A549 (cell line): ENCODE data around the gene ATL1. TPM values are rescaled to one million over a fixed set of nuclear protein-coding genes. Genes with fewer than 3 reads are reported as not detected.

Experiments
- ATAC-seq, 2 experiments: fragments of 200-7000 bp in 1 of 2; fragments of >200 bp in 1 of 2; cut with Nextera tagmentation in 1 of 2; cut with Tn5 transposase in 1 of 2; 3 replicates each; pipeline versions ENCODE4 v1.8.0 to v1.9.1; 2018 to 2020; ENCODE audit warnings: mild to moderate bottlenecking in 1 of 2, moderate library complexity in 1 of 2
- CTCF ChIA-PET: fragments of 300-600 bp; sonication (Branson Sonifier 250); formaldehyde crosslinking; extraction: SDS; loops from one replicate; lab custom pipeline; 2021; ENCODE audit warnings: antibody characterized with exemption, inconsistent platforms; lab: Yijun Ruan, JAX
- POLR2A ChIA-PET: fragments of 350-600 bp; formaldehyde crosslinking; extraction: SDS; loops from one replicate; lab custom pipeline; 2021; ENCODE audit warnings: antibody characterized with exemption, inconsistent platforms; lab: Yijun Ruan, JAX
- DNase-seq, 2 experiments: peaks; one replicate each; pipeline versions ENCODE4 v3.0.0 to v3.0.0-alpha.2; 2011 to 2016; ENCODE audit warnings: low read depth in 1 of 2, low spot score in 1 of 2
- FAIRE-seq: peaks from 2 replicates; lab custom pipeline; 2011; peaks lifted over from hg19 to GRCh38; lab: Jason Lieb, UNC
- H3K27ac ChIP-seq, 2 experiments: fragments of >200 bp; sonication (Bioruptor Twin); formaldehyde crosslinking; 3 replicates each; pipeline ENCODE4 v1.5.1; 2016 to 2017
- H3K4me1 ChIP-seq: fragments of >200 bp; sonication (Bioruptor Twin); formaldehyde crosslinking; 3 replicates; pipeline ENCODE4 v1.6.1; 2016
- H3K4me2 ChIP-seq: fragments of >200 bp; sonication (Bioruptor Twin); formaldehyde crosslinking; 3 replicates; pipeline ENCODE4 v1.6.1; 2016
- H3K4me3 ChIP-seq: fragments of >200 bp; sonication (Bioruptor Twin); formaldehyde crosslinking; 3 replicates; pipeline ENCODE4 v1.5.1; 2016
- H3K9me3 ChIP-seq: fragments of >200 bp; sonication (Bioruptor Twin); formaldehyde crosslinking; 3 replicates; pipeline ENCODE4 v1.6.1; 2016
- CBX2 ChIP-seq: fragments of 200-600 bp; sonication (generic); IDR thresholded peaks from 2 replicates; pipeline ENCODE4 v1.6.1; 2016; ENCODE audit warnings: low read depth, mild to moderate bottlenecking, borderline replicate concordance
- CEBPB ChIP-seq, 2 experiments: fragments of >200 bp in 1 of 2; sonication (Bioruptor Twin) in 1 of 2; formaldehyde crosslinking in 1 of 2; IDR thresholded peaks; 2 replicates each; pipeline ENCODE4 v1.6.1; 2012 to 2016
- CHD2 ChIP-seq: fragments of 150-350 bp; IDR thresholded peaks from 2 replicates; pipeline ENCODE4 v1.6.1; 2014; ENCODE audit warnings: low read length; ENCODE audit not compliant: partially characterized antibody
- EP300 ChIP-seq, 2 experiments: fragments of >200 bp; sonication (Bioruptor Twin); formaldehyde crosslinking; IDR thresholded peaks; 2 replicates in 1 of 2; 3 replicates in 1 of 2; pipeline ENCODE4 v1.6.1; 2016 to 2017
- FOXS1 ChIP-seq: fragments of 250-450 bp; sonication (Bioruptor Pico); IDR thresholded peaks from 2 replicates; pipeline ENCODE4 v1.5.0; 2020; ENCODE audit warnings: mild to moderate bottlenecking, moderate library complexity
- GATA3 ChIP-seq: IDR thresholded peaks from 2 replicates; pipeline ENCODE4 v1.6.1; 2012; ENCODE audit warnings: borderline replicate concordance
- HDAC2 ChIP-seq: fragments of 200-600 bp; sonication (generic); IDR thresholded peaks from 2 replicates; pipeline ENCODE4 v1.6.1; 2016
- HOXA7 ChIP-seq: fragments of 250-450 bp; sonication (Bioruptor Pico); IDR thresholded peaks from 2 replicates; pipeline ENCODE4 v1.5.0; 2020; ENCODE audit warnings: mild to moderate bottlenecking, moderate library complexity
- JUN ChIP-seq, 2 experiments: fragments of >200 bp; sonication (Bioruptor Twin); formaldehyde crosslinking; IDR thresholded peaks; 2 replicates in 1 of 2; 3 replicates in 1 of 2; pipeline ENCODE4 v1.6.1; 2016 to 2017
- JUNB ChIP-seq: fragments of >200 bp; sonication (Bioruptor Twin); formaldehyde crosslinking; IDR thresholded peaks from 2 replicates; pipeline ENCODE4 v1.6.1; 2016
- MAFK ChIP-seq: fragments of 450-650 bp; IDR thresholded peaks from 2 replicates; pipeline ENCODE4 v1.6.1; 2014; ENCODE audit not compliant: partially characterized antibody
- NR3C1 ChIP-seq: fragments of >200 bp; sonication (Bioruptor Twin); formaldehyde crosslinking; IDR thresholded peaks from 3 replicates; pipeline ENCODE4 v1.6.1; 2017
- POLR2A ChIP-seq: IDR thresholded peaks from 2 replicates; pipeline ENCODE4 v1.6.1; 2012; ENCODE audit warnings: mild to moderate bottlenecking, low read length
- RAD21 ChIP-seq, 2 experiments: fragments of >200 bp in 1 of 2; sonication (Bioruptor Twin) in 1 of 2; formaldehyde crosslinking in 1 of 2; IDR thresholded peaks in 1 of 2; conservative IDR thresholded peaks in 1 of 2; 2 replicates in 1 of 2; 3 replicates in 1 of 2; pipeline ENCODE4 v1.6.1; 2012 to 2018; ENCODE audit warnings: inconsistent platforms in 1 of 2
- SREBF2 ChIP-seq: fragments of 450-650 bp; IDR thresholded peaks from 2 replicates; pipeline ENCODE4 v1.6.1; 2014; ENCODE audit warnings: mild to moderate bottlenecking, moderate library complexity
- TFCP2L1 ChIP-seq: fragments of 250-450 bp; sonication (Bioruptor Pico); IDR thresholded peaks from 2 replicates; pipeline ENCODE4 v1.5.0; 2021; ENCODE audit warnings: mild to moderate bottlenecking
- TP53 ChIP-seq: fragments of 250-450 bp; sonication (Bioruptor Pico); IDR thresholded peaks from 2 replicates; pipeline ENCODE4 v1.5.0; 2021; ENCODE audit warnings: mild to moderate bottlenecking, moderate library complexity
- ZFP36 ChIP-seq: fragments of 450-650 bp; IDR thresholded peaks from 2 replicates; pipeline ENCODE4 v1.6.1; 2014; ENCODE audit warnings: borderline replicate concordance; ENCODE audit not compliant: partially characterized antibody
- ZNF302 ChIP-seq: fragments of 250-450 bp; sonication (Bioruptor Pico); IDR thresholded peaks from 2 replicates; pipeline ENCODE4 v1.9.0; 2021; ENCODE audit warnings: inconsistent platforms, mild to moderate bottlenecking, moderate library complexity
- WGBS: methylation state at CpG from one replicate; pipeline ENCODE4 v1.1.6; 2017; ENCODE audit errors: missing lambda C conversion rate; 5-methylcytosine and 5-hydroxymethylcytosine counted together
- polyA minus RNA-seq: library from RNA; depleted of rRNA, polyadenylated mRNA; stranded (reverse); fragments of >200 nt; gene quantifications from 2 replicates; pipeline ENCODE4 v1.2.3, GENCODE V29; 2011; rRNA and poly(A)+ RNA removed
- polyA plus RNA-seq, 4 experiments: library from polyadenylated mRNA; depleted of rRNA in 3 of 4; stranded (reverse); fragments of >200 nt; fragmentation: RNase III in 1 of 4; extraction: RNeasy Plus Mini Kit Qiagen cat#74134 plus additional on column Dnase treatment in 1 of 4; gene quantifications; 2 replicates in 3 of 4; 3 replicates in 1 of 4; pipeline ENCODE4 v1.2.3, GENCODE V29; 2011 to 2017
- TF ChIP-seq, protein P1 (sequence below): fragments of 200-600 bp; sonication (generic); IDR thresholded peaks from 2 replicates; pipeline ENCODE4 v1.6.1; 2016; ENCODE audit warnings: antibody characterized with exemption, mild to moderate bottlenecking, moderate library complexity
- TF ChIP-seq, protein P2 (sequence below): IDR thresholded peaks from 2 replicates; pipeline ENCODE4 v1.6.1; 2012; ENCODE audit warnings: low read depth, borderline replicate concordance
- TF ChIP-seq, protein P3 (sequence below): fragments of 450-650 bp; IDR thresholded peaks from 2 replicates; pipeline ENCODE4 v1.6.1; 2014; ENCODE audit warnings: antibody characterized with exemption
- TF ChIP-seq, protein P4 (sequence below): fragments of >200 bp; sonication (Bioruptor Twin); formaldehyde crosslinking; IDR thresholded peaks from 3 replicates; pipeline ENCODE4 v1.6.1; 2016

Gene ATL1
- polyA plus RNA-seq (2011; rRNA removed) (4.4 and 4.7 TPM in 2 replicates), polyA plus RNA-seq (2017; fragmentation: RNase III; extraction: RNeasy Plus Mini Kit Qiagen cat#74134 plus additional on column Dnase treatment) (4.2 to 6.6 TPM (median 5.1 TPM) in 3 replicates), polyA minus RNA-seq (3.3 and 4.2 TPM in 2 replicates)
- 0.90 and 1.3 TPM in 2 replicates for polyA plus RNA-seq (2012; cell fraction: cytosol; rRNA removed)
- 0.50 and 1.1 TPM in 2 replicates for polyA plus RNA-seq (2012; cell fraction: nucleus; rRNA removed)

DNA sequence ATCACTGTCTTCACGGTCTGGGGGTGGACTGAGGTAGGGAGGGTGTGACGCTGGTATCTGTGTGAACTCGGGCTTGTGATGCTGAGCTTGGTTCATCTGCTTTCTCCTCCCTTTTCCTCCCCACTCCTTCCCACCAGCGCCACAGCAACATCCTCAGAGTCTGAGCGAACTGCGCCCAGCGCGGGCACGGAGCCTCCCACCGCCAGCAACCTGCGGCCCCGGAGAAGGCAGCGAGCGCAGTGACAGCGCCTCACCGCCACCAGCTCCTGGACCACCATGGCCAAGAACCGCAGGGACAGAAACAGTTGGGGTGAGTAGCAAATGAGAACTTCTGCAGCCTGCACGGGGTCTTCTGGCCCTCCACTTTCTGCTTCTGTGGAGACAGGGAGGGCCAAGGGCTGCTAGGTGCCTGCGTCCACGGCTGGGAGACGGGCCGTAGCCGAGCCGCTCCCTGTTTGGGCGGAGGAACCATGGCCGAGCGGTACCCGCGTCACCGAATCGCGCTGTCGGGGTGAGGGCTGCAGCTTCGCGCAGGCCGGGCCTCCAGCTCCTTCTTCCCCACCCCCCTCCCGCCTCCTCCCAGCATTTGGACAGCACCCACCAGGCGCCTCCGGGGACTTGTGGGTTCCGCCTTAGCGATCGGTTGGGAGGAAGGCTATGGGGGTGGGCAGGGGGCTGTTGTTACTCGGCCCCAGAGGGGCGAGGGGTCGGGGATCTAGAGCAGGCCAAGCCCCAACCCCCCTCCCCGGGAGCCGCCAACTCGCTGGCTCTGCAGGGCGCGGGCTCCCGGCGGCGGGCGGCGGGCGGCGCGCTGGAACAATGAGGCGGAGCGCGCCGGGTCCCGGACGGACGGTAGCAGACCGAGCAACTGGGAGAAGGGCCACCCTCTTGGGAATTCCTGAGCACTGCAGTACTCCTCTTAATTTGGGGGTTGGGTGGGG lies at the start of gene ATL1:
TSS of gene ATL1 (plus strand) at position 156 of the 941 bp plus-strand sequence. CDS start at position 277, 121 bp downstream.
- peak within 1 kb of the TSS; percentile 85 for H3K4me2 ChIP-seq
- ChIA-PET CTCF (interaction anchor here (0.9 to 3.1 kb wide), 3 partner anchors 10 to 40 kb away, joined by 3 to 14 read pairs (median 4); no protein-coding TSS in a partner anchor), POLR2A (interaction anchor here (0.6 to 1.3 kb wide), 7 partner anchors 41 to 395 kb away, joined by 3 to 9 read pairs (median 3); partner anchors contain the start of genes DMAC2L, L2HGDH and SAV1)
- 3% methylated on average over 34 of the region's 66 CpGs for WGBS
- peak within 1 kb of the TSS; percentile 65 to 90 for H3K27ac ChIP-seq
- TF ChIP-seq TFCP2L1 (CRISPR knock-in tag), result no peak
- TF ChIP-seq, protein P1, sequence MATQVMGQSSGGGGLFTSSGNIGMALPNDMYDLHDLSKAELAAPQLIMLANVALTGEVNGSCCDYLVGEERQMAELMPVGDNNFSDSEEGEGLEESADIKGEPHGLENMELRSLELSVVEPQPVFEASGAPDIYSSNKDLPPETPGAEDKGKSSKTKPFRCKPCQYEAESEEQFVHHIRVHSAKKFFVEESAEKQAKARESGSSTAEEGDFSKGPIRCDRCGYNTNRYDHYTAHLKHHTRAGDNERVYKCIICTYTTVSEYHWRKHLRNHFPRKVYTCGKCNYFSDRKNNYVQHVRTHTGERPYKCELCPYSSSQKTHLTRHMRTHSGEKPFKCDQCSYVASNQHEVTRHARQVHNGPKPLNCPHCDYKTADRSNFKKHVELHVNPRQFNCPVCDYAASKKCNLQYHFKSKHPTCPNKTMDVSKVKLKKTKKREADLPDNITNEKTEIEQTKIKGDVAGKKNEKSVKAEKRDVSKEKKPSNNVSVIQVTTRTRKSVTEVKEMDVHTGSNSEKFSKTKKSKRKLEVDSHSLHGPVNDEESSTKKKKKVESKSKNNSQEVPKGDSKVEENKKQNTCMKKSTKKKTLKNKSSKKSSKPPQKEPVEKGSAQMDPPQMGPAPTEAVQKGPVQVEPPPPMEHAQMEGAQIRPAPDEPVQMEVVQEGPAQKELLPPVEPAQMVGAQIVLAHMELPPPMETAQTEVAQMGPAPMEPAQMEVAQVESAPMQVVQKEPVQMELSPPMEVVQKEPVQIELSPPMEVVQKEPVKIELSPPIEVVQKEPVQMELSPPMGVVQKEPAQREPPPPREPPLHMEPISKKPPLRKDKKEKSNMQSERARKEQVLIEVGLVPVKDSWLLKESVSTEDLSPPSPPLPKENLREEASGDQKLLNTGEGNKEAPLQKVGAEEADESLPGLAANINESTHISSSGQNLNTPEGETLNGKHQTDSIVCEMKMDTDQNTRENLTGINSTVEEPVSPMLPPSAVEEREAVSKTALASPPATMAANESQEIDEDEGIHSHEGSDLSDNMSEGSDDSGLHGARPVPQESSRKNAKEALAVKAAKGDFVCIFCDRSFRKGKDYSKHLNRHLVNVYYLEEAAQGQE, result peak; percentile 80
- TF ChIP-seq, protein P2, sequence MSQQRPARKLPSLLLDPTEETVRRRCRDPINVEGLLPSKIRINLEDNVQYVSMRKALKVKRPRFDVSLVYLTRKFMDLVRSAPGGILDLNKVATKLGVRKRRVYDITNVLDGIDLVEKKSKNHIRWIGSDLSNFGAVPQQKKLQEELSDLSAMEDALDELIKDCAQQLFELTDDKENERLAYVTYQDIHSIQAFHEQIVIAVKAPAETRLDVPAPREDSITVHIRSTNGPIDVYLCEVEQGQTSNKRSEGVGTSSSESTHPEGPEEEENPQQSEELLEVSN, result no peak
- no peak for TF ChIP-seq MAFK
- TF ChIP-seq POLR2A, result peak; percentile 29; the same call in 1 of the 2 replicates
- no peak for TF ChIP-seq ZFP36
- no peak for TF ChIP-seq CBX2
- no peak for TF ChIP-seq JUN (IDR thresholded peaks at IDR 0.05)
- no peak for TF ChIP-seq ZNF302
- H3K9me3 ChIP-seq, result no peaks in the 10 kb centered on the region
- peak within 1 kb of the TSS; percentile 62 for H3K4me3 ChIP-seq
- no peak for FAIRE-seq
- ATAC-seq, result peak; percentile 91 to 93
- peak; percentile 48 to 70 for DNase-seq
- peaks cover 6% of the 10 kb centered on the region; the same call in 1 of the 3 replicates for H3K4me1 ChIP-seq

DNA sequence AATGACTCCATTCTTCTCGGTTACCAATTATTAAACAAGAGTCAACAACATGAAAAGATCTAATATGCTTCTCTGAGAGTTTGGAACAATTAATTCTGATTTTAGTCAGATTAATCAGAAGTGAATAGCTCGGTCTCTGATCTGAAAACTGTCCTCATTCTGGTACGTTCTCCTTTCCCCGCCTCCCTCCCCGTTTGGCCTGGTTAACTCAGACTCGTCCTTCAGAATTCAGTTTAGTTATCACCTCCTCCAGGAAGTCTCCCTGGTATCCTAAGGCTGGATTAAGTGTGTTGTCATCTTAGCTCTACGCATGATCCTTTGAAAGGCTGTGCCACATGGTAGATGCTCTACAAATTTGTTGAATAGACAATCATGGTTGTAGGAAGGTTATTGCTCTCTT lies 49.8 kb upstream of the ATL1 start:
- no peak overlapping the region for H3K4me3 ChIP-seq
- FAIRE-seq, result no peak
- ATAC-seq, result no peak
- H3K9me3 ChIP-seq, result no peaks in the 10 kb centered on the region
- H3K27ac ChIP-seq, result no peak overlapping the region
- CTCF ChIA-PET, result no interaction called here
- no peak for TF ChIP-seq RAD21 (conservative IDR thresholded peaks at IDR 0.05 in 1 of 2, IDR thresholded peaks at IDR 0.05 in 1 of 2)
- TF ChIP-seq, protein P3, sequence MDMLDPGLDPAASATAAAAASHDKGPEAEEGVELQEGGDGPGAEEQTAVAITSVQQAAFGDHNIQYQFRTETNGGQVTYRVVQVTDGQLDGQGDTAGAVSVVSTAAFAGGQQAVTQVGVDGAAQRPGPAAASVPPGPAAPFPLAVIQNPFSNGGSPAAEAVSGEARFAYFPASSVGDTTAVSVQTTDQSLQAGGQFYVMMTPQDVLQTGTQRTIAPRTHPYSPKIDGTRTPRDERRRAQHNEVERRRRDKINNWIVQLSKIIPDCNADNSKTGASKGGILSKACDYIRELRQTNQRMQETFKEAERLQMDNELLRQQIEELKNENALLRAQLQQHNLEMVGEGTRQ, result no peak
- no peak for TF ChIP-seq EP300 (IDR thresholded peaks at IDR 0.05)
- TF ChIP-seq NR3C1, result no peak
- TF ChIP-seq SREBF2, result no peak
- no peak for TF ChIP-seq JUNB
- TF ChIP-seq CEBPB (IDR thresholded peaks at IDR 0.05), result no peak
- TF ChIP-seq, protein P4, sequence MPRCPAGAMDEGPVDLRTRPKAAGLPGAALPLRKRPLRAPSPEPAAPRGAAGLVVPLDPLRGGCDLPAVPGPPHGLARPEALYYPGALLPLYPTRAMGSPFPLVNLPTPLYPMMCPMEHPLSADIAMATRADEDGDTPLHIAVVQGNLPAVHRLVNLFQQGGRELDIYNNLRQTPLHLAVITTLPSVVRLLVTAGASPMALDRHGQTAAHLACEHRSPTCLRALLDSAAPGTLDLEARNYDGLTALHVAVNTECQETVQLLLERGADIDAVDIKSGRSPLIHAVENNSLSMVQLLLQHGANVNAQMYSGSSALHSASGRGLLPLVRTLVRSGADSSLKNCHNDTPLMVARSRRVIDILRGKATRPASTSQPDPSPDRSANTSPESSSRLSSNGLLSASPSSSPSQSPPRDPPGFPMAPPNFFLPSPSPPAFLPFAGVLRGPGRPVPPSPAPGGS, result no peak
- TF ChIP-seq TP53 (CRISPR knock-in tag), result no peak
- TF ChIP-seq GATA3, result no peak
- TF ChIP-seq HOXA7 (CRISPR knock-in tag), result no peak
- no peak for TF ChIP-seq CHD2
- TF ChIP-seq, protein P1, result no peak
- no peak for TF ChIP-seq FOXS1 (CRISPR knock-in tag)
- no peak for TF ChIP-seq HDAC2
- no peak for DNase-seq
- no peak overlapping the region for H3K4me2 ChIP-seq
- 92% methylated on average over 7 of the region's 7 CpGs for WGBS
- no peaks in the 10 kb centered on the region for H3K4me1 ChIP-seq
- POLR2A ChIA-PET, result interaction anchor here (0.7 kb wide), 1 partner anchor 571 kb away, joined by 4 read pairs; no protein-coding TSS in a partner anchor
